ENCODE data around the gene FER.
A peak's percentile ranks its signal among the peaks of the same experiment; 100 is the strongest.

The FER gene

DNA sequence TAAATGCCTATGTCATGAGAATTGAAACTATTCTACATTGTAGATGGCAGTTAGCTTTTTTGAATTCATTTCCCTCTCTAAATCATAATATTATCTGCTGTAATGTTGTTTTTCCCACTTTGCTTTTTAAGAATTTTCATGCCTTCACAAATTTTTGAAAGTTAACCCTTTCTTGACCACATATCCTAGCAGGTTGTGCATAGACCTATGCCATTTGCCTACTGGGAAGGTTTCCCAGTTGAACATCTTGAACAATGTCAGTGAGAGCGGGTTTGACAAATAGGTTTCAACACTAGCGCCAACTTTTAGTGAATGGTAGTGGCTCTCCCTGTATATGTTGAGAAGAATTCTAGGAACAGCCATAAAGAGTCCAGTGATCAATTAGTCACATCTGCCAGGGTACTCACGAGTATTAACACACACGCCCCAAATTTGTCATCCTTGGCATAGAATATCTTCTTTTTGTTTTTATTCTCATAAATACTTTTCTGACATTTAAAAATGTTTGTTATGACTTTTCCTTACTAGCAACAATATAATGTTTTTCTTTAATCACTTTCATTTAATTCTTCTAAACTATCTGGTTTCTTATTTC lies 354.5 kb downstream of the FER start:
- TF ChIP-seq, protein P1, sequence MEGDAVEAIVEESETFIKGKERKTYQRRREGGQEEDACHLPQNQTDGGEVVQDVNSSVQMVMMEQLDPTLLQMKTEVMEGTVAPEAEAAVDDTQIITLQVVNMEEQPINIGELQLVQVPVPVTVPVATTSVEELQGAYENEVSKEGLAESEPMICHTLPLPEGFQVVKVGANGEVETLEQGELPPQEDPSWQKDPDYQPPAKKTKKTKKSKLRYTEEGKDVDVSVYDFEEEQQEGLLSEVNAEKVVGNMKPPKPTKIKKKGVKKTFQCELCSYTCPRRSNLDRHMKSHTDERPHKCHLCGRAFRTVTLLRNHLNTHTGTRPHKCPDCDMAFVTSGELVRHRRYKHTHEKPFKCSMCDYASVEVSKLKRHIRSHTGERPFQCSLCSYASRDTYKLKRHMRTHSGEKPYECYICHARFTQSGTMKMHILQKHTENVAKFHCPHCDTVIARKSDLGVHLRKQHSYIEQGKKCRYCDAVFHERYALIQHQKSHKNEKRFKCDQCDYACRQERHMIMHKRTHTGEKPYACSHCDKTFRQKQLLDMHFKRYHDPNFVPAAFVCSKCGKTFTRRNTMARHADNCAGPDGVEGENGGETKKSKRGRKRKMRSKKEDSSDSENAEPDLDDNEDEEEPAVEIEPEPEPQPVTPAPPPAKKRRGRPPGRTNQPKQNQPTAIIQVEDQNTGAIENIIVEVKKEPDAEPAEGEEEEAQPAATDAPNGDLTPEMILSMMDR (IDR thresholded peaks at IDR 0.05; ENCODE audit: unreplicated experiment in 3 of 3) = no peak
- H3K9me3 Mint-ChIP-seq = no peaks in the 10 kb centered on the region
- peaks cover 8% of the 10 kb centered on the region for H3K4me1 Mint-ChIP-seq
- H3K36me3 Mint-ChIP-seq (ENCODE audit: low read depth) = no peaks in the 10 kb centered on the region
- H3K4me3 Mint-ChIP-seq = no peak overlapping the region
- no peaks in the 10 kb centered on the region for H3K27me3 Mint-ChIP-seq (ENCODE audit: low read depth)
- no peak overlapping the region for H3K27ac Mint-ChIP-seq

DNA sequence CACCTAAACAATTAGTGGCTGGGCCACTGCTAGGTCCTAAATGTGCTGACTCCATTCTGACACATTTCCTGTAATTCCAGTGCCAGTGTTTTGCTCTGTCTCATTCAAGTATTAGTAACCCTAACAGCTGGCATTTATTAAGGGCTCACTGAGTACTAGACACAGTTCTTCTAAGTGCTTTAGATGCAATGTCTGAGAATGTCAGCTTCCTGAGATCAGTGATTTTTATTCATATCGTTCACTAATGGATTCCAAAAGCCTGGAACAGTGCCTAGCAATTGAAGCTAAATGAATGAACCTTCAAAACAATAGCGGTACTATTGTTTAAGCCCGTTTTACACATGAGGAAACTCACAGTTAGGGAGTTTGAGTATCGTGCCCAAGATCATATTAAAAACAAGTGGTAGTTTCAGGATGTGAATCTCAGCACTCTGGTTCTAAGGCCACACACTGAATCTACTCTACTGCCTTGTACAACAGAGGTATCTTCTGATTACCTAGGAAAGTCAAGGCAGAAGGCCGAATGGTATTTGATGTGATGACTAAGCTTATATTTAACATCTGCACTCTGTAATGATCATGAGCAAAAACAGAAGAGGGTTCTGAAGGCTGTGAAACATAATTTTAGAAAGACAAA lies 358.1 kb downstream of the FER start:
- TF ChIP-seq, protein P1 (IDR thresholded peaks at IDR 0.05; ENCODE audit: unreplicated experiment in 3 of 3) = no peak
- peaks cover 8% of the 10 kb centered on the region for H3K4me1 Mint-ChIP-seq
- no peaks in the 10 kb centered on the region for H3K36me3 Mint-ChIP-seq (ENCODE audit: low read depth)
- no peaks in the 10 kb centered on the region for H3K9me3 Mint-ChIP-seq
- H3K4me3 Mint-ChIP-seq = no peak overlapping the region
- peak overlapping the region; percentile 51 to 70 (median 64) for H3K27ac Mint-ChIP-seq
- H3K27me3 Mint-ChIP-seq (ENCODE audit: low read depth) = no peaks in the 10 kb centered on the region

DNA sequence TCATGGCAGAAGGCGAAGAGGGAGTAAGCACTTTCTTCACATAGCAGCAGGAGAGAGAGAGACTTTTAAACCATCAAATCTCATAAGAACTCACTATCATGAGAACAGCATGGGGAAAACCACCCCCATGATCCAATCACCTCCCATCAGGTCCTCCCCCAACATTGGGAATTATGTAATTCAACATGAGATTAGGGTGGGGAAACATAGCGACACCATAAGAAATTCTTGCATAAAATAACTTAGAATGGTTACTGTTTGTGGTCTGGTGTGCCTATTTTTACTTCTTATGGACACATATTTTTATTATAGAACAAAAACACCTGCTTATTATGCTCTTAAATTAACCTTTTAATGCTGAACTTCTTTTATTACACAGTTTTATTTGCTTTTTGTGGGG lies 364.0 kb downstream of the FER start:
- H3K36me3 Mint-ChIP-seq (ENCODE audit: low read depth) = no peaks in the 10 kb centered on the region
- TF ChIP-seq, protein P1 (IDR thresholded peaks at IDR 0.05; ENCODE audit: unreplicated experiment in 3 of 3) = no peak
- no peak overlapping the region for H3K27ac Mint-ChIP-seq
- no peaks in the 10 kb centered on the region for H3K9me3 Mint-ChIP-seq
- no peaks in the 10 kb centered on the region for H3K27me3 Mint-ChIP-seq (ENCODE audit: low read depth)
- no peaks in the 10 kb centered on the region for H3K4me1 Mint-ChIP-seq
- no peak overlapping the region for H3K4me3 Mint-ChIP-seq

DNA sequence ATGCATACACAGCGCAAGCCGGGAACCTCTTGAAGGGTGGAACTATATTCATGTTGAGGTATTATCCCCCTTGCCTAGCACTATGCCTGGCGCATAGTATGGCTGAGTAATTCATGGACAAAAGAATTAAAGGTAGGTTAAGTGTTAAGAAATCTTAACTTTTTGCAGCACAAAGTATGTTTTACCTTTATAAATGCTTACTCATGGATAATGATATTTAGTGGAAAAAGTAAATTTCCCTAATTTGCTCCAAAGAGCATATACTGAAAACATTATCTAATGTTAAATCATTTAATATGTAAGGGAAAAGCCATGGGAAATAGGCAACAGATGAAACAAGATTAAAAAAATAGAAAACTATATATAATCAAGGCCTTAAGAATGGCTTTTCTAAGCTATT lies 365.9 kb downstream of the FER start:
- H3K27me3 Mint-ChIP-seq (ENCODE audit: low read depth) = no peaks in the 10 kb centered on the region
- TF ChIP-seq, protein P1 (IDR thresholded peaks at IDR 0.05; ENCODE audit: unreplicated experiment in 3 of 3) = no peak
- H3K4me3 Mint-ChIP-seq = no peak overlapping the region
- no peaks in the 10 kb centered on the region for H3K36me3 Mint-ChIP-seq (ENCODE audit: low read depth)
- no peaks in the 10 kb centered on the region for H3K4me1 Mint-ChIP-seq
- no peak overlapping the region for H3K27ac Mint-ChIP-seq
- H3K9me3 Mint-ChIP-seq = no peaks in the 10 kb centered on the region

GRCh38 chr5:109121225-109121624 lies 373.5 kb downstream of the FER start:
- peaks cover 29% of the 10 kb centered on the region for H3K36me3 Mint-ChIP-seq (ENCODE audit: low read depth)
- no peak overlapping the region for H3K27ac Mint-ChIP-seq
- TF ChIP-seq, protein P1 (IDR thresholded peaks at IDR 0.05; ENCODE audit: unreplicated experiment in 3 of 3) = no peak
- H3K27me3 Mint-ChIP-seq (ENCODE audit: low read depth) = no peaks in the 10 kb centered on the region
- H3K4me1 Mint-ChIP-seq = peaks cover 9% of the 10 kb centered on the region
- H3K4me3 Mint-ChIP-seq = no peak overlapping the region
- peaks cover 37% of the 10 kb centered on the region for H3K9me3 Mint-ChIP-seq
